Measurements from ENCODE around the gene PARP8.

The PARP8 gene

DNA sequence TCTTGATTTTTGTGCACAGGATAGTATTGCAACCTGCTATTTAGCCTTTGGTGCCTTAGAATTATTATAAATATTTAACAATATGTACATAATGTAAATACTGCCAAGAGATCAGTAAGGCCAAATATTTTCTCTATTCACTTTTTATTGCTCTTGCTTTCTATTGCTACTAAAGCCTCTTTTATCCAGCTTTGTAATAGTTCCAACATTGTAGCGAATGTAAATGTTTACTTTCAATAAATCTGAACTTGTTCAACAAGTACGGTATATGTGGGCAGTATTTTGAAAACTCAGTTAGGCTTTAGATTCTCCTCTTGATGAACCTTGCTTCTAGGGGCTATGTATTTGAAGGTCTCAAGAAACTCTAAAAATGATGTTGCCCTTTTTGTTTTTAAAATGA lies 179.8 kb downstream of the PARP8 start:
- DNase-seq (ENCODE audit: low read depth in 2 of 2), result no peak

DNA sequence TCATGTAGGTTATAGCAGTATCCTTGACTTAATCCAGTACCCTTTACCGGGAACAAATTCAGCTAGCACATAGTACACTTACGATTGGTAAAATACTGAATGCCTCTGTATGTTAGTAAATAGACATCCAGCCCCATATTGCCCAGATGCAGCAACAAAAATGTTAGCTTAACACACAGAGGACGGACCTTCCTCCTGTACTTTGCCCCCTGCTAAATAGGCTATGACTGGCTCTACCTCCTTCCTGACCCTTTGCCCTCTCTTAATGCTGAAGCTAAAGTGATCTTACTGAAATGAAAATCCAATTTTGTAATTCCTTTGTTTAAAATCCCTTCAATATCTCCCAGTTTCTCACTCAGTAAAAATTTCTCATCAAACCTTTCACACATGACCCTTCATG lies 183.1 kb downstream of the PARP8 start:
- DNase-seq (ENCODE audit: low read depth in 2 of 2), result no peak

DNA sequence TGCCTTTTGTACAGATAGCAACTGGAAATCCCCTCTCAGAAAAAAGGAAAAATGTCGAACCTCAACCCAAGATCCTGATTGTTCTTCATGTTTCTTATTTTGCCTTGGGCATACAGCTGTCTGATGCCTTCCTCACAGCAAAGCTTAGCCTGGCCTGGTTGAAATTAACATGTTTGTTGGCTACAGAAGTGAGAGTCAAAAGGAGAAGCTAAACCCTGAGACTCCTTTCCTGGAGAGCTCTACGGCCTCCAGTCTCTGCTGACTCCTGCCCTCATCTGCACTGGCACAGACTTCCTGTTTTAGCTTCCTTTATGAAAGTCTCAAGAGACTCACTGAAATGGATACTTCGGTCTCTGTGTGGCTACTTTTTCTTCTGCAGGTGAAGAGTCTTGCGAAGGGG lies 186.7 kb downstream of the PARP8 start:
- no peak for DNase-seq (ENCODE audit: low read depth in 2 of 2)

DNA sequence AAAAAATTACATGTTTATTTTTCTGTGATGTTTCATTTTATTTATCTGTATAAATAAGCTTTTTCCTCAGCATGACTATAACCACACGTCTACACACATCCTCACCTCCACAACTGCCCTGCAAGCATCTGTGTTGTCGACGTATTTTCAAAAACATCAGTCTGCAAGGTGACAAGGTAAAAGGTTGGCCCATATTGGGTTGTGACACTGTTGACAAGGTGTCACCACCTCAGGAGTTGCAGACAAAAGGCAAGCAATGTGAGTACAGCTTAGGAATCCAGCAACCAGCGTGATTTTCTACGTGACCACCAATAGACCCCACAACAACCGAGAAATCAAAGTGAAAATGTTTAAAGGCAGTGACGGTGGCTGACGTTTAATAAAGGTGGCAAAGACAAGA lies 187.6 kb downstream of the PARP8 start:
- no peak for DNase-seq (ENCODE audit: low read depth in 2 of 2)

DNA sequence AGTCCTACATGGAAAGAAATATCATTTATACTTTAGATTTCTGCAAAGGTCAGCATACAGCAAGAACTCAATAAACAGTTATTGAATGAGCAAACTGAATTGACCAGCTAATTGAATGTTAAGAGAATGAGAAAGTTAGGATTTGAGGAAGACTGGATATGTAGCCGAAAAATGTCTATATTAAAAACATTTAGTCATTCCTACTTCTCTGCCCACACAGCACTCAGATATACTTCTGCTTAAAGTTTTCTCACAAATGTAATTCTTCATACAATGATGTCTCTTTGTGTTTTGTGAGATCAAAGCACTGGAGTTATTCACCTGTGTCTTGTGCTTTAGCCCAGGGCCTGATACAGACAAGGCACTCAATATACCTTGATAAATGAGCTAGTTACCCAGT lies 188.6 kb downstream of the PARP8 start:
- no peak for DNase-seq (ENCODE audit: low read depth in 2 of 2)

DNA sequence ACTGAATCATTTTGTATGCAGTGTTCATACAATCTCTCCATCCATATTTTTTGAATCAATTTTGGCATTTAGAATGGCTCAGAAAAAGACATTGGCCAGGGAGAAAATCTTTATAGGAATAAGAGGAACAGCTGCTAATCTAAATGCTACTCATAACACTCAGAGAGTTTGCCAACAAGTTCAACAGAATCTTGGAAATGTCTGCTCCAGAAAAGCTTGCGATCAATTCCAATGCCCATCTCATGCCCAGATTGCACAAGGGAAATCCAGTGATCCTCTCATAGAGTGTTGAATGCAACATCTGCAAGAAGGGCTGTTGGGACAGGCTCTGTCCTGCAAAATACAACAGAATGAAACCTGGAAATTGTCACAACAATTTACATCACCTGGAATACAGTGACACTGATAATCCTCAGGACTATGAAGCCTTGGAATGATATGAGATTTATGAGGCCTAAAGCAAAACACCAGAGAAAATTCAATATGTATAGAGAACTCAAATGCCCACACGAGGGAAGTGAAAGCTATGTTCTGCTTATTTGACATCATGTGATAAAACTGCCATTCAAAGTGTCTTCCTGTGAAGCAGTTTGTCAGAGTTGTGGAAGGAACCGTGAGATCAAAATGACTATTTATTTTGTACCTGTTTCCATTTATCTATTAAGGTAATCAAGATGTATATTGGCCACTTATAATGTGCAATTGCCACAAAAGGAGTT lies 190.1 kb downstream of the PARP8 start:
- DNase-seq (ENCODE audit: low read depth in 2 of 2), result no peak

DNA sequence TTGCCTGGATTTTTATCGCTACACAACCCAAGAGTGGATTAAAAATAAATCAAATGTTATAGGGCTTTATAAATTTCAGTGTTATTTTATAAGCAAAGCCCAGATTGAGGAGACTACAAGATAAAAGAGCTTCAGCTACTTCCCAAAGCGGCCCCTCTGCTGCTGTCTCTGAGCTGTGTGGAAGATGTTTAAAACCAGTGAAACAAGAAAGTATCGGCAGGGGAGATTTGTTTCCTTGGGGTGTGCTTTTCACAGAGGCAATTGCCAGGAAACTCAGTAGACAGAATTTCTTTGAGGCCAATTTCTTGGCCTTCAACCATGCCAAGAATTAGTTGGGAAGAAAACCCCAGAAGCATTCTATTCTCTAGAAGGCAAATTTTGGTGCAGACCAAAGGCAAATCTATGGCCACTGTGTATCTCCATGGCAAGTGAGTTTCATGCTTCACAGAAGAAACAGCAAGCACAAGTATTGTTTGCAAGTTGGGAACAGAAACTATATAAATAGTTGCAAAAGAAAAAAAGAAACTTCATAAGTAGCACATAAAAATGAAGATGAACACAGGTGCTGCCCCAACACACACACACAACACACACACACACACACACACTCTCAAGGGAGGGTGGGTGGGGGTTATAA lies 197.2 kb downstream of the PARP8 start:
- no peak for DNase-seq (ENCODE audit: low read depth in 2 of 2)

DNA sequence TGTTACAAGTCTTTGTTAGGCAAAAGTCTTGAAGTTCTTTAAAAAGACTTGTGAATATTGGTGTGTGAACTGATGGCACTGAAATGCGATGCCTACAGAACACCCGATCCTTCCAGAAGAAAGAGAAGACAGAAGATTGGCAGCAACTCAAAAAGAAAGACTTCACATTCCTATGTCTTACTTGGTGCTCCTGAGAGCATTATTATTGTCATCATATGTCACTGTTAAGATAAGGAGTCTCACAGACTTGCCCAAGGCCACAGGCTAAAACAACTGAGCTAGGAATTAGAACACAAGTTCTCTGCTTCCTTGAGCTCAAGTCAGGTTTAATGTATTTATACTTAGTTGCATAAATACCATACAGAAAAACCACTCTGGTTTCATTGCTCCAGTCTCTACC lies 198.0 kb downstream of the PARP8 start:
- no peak for DNase-seq (ENCODE audit: low read depth in 2 of 2)

DNA sequence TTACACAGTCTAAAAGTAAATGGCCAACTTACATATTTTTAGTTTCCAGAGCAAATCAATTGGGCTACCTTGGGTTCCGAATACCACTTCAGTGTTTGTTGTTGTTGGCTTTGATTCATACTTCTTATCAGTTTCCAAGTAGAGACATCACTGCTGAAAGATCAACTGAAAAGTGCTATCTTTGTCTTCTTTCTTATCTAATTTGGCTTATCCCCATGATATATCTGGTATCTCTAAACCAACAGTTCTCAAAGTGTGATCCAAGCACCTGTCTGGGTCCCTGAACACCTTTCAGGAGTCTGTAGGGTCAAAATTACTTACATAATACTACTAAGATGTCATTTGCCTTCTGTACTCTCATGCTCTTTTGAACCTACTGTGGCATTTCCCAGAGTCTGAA lies 200.0 kb downstream of the PARP8 start:
- no peak for DNase-seq (ENCODE audit: low read depth in 2 of 2)

DNA sequence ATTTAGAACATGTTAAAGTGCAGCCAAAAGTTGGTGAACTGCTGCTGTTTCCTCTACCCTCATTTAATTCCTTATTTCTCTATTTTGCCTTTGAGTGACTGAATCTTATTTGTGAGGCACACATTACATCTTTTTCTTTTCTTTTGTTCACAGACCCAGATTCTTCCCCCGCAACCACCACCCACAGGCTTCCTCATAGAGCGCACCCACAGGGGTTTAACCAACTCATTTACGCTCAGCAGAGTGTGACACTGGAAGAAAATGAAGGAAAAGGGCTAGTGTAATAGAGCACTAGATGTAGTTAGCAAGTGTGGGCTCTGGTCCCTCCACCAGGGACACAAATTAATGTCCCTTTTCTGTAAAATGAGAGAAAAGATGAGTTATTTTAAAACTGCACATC lies 200.7 kb downstream of the PARP8 start:
- DNase-seq (ENCODE audit: low read depth in 2 of 2), result no peak

DNA sequence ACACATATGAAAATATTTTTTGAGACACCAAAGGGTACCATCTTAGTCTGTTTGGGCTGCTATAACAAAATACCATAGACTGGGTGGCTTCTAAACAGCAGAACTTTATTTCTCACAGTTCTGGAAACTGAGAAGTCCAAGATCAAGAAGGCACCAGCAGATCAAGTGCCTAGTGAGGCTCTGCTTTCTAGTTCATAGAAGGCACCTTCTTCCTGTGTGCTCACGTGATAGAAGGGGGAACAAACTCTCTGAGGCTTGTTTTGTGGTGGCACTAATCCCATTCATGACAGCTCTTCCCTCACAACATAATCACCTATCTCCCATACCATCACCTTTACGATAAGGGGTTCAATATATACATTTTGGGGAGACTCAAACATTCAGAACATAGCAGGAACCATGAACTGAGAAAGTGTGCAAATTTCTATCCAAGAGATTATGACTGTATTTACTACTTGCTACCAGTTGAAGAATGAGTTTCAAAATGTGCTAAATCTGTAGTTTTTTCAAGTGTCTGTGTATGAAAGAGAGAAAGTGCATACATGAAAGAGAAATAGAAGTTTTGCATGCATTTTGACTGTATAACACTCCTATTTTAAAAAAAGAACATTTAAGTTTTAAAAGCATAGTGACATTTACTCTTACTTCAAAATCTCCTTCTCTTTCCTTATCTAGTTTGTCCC lies 207.3 kb downstream of the PARP8 start:
- DNase-seq (ENCODE audit: low read depth in 2 of 2), result no peak

DNA sequence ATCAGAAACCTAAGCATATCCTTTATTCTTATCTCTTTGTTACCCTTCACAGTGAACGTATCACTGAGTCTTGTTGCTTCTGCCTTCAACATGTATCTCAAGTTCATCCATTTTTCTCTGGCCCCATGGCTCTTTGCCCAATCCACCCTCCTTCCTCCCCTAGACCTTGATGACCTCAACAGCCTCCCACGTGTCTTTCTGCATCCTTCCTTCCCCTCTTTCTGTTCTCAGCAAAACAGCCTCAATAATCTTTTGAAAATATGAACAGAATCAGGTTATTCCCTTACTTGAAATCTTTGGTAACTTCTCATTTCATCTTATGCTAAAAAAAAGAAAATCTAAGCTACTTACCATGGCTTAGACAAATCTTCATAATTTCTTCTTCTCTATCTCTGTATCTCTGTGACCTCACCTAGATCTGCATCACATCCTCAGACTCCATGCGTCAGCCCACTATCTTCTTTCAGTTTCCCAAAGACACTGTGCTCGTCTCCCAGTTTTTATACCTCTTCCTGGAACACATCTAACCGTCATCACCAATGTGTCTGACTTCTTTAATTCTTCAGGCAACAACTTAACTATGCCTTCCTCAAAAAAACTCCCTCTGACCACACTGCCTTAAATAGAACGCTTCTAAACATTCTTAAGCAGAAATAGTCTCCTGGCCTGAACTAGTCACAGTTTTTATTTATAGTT lies 208.0 kb downstream of the PARP8 start:
- DNase-seq (ENCODE audit: low read depth in 2 of 2), result no peak

DNA sequence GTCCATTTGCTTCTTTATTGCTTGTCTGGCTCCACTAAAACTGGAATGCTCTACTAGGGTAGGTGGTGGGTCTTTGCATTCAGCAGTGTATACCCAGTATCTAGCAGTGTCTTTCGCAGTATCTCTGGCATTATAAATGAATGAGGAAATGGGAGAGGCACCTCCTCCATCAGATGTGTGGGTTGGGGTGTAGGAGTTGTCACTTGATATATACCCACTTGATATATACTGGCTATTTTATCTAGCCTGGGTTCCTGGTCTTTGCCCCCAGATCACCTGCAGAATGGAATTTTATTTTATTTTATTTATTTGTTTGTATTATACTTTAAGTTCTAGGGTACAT lies 208.5 kb downstream of the PARP8 start:
- DNase-seq (ENCODE audit: low read depth in 2 of 2), result no peak

DNA sequence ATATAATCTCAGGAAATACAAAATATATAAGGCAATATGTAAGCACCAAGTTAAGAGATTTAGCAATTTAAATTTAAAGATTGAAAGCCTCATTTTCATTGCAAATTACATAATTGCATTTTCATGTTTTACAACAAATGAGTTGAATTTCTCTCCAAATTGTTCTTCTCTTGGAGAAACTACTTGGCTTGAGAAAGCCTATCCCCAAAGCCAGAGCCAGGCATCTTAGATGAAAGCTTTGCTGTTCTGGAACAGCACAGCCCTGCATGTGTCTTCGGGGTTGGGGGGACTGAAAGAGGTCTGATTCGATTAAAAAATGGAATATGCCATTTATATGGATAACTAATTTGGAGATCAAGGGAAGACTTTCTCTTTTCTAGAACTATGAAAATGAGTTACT lies 212.0 kb downstream of the PARP8 start:
- DNase-seq (ENCODE audit: low read depth in 2 of 2), result no peak

DNA sequence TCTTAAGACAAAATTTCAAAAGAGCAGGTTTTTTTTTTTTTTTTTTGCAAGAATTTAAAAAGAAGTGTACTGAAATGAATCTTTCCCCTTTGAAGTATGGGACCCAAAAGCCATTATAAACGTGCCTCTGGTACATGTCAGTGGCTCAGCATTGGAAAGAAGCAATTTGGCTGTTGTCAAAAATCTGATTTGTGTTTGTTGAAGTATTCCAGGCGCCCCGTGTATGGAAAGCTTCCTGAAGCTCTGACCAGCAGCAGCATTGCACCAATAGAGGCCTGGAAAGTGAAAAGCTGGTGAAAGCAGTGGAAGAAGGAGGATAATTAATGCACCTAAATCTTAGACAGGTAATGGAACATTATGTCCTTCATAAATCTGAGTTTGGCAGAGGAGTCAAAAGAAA lies 215.0 kb downstream of the PARP8 start:
- no peak for DNase-seq (ENCODE audit: low read depth in 2 of 2)

DNA sequence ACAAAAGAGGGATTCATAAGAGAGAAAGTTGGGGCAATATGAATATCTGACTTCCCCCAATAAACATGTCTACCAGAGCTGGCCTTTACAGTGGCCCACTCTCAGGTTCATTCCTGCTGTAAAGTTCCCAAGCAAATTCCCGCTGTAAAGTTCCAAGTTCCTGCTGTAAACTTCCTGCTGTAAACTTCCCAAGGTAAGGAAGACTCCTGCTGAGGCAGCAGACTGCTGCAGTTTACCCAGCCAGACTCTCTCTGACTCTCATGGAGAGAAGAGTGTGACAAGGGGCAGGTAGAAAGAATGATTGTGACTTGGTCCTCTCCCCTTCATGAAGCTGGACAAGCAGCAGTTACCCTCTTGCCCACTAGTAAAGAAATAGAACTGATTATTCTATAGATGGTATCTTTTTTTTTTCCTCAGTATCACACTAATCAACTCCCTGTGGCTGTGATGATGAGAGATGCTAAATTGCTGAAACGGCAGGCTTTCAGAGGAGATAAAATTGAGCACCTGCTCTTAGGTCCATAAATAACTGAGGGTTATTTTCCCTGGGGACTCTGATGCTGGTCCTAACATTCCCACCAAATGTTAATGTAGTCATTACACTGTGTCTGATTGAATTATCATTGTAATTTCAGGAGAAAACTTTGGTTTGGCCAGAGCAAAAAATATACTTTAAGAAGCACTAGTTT lies 220.4 kb downstream of the PARP8 start:
- DNase-seq (ENCODE audit: low read depth in 2 of 2), result no peak

DNA sequence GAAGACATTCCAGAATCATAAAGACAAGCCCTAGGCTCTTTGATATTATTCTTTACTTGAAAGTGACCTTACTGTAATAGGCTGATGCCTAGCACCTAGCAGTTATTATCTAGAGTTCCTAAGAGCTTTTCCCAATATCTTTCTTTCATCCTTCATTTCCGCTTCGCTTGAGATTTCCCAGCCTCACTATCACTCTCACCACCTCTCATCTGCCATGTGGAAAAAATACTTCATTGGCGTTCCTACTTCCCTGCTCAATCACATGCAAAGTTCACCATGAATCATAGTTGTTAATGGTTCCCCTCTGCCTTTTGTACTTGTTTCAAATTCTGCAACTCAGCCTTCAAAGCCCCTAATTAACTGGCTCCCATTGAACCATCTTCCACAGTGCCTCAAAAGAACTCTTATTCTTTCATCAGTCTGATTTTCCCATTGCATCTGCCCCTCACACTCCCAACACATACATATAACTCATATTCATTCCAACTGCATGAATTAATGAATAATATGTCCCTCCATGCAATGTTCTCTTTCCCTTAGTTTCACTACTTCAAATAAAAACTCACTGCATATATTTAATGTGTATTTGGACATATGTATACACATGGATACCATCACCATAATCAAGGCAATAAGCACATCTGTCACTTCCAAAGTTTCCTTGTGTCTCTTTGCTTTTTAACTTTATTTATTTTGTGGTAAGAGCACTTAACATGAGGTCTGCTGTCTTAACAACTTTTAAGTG lies 221.6 kb downstream of the PARP8 start:
- no peak for DNase-seq (ENCODE audit: low read depth in 2 of 2)

DNA sequence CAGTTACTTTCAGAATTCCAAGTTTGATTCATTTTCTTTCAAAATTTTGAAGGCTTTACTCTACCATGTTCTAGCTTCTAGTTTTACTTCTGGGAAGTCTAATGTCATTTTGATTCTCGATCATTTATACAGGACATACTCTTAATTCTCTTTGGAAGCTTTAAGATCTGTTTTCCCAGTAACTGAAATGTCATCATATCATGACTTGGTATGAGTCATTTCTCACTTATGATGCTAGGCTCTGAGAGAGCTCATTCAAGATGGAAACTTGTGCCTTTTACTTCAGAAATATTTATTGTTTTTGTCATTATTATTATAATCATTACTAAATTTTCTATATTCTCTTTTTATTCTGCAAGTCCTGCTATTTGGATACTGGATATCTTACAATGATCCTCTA lies 222.3 kb downstream of the PARP8 start:
- DNase-seq (ENCODE audit: low read depth in 2 of 2), result no peak

DNA sequence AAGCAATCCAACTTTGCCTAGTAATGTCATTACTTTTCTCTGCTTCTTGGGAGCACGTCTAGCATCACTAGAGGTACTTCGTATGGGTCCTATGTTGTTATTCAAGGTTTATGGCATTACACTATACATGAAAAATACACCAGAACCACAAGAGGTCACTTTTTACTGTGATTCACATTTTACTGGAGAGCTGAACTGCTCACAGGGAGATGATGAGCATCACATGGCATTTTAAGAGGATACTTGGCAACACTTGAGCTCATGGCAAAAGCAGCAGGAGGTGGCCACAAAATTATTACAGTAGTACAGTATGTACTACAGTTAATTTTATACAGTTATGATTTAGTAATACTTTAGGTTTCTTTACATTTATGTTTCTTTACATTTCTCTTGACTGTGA lies 223.4 kb downstream of the PARP8 start:
- DNase-seq (ENCODE audit: low read depth in 2 of 2), result no peak
